Measurements from ENCODE around the gene UBE2L3.
"Not testable (repeated sequence)": the region's sequence is repeated elsewhere in the genome, so short reads cannot be mapped to it uniquely, and the experiment has no call there.

UBE2L3 gene

GRCh38 chr22:21567456-21568346, at the start of gene UBE2L3:
Gene UBE2L3, plus strand, starts transcription at chr22:21567714. Its CDS starts 31 bp downstream, at chr22:21567745.
- peak in 57 of 58 donors; percentile 22 to 86 (median 72) for DNase-seq

- not testable (repeated sequence) for DNase-seq
Measured at GRCh38 chr22:21526705-21527500, 40.6 kb upstream of the UBE2L3 start.

GRCh38 chr22:21531525-21531924, 36.0 kb upstream of the UBE2L3 start:
- DNase-seq = not testable (repeated sequence)

GRCh38 chr22:21532863-21533648, 34.5 kb upstream of the UBE2L3 start:
- DNase-seq = not testable (repeated sequence)

GRCh38 chr22:21539862-21540261, 27.7 kb upstream of the UBE2L3 start:
- not testable (repeated sequence) for DNase-seq

GRCh38 chr22:21544432-21545322, 22.8 kb upstream of the UBE2L3 start:
- not testable (repeated sequence) for DNase-seq

- not testable (repeated sequence) for DNase-seq
Measured at GRCh38 chr22:21549558-21549957, 18.0 kb upstream of the UBE2L3 start.

GRCh38 chr22:21550008-21550677, 17.4 kb upstream of the UBE2L3 start:
- not testable (repeated sequence) for DNase-seq

- DNase-seq = not testable (repeated sequence)
Measured at GRCh38 chr22:21550678-21551047, 16.9 kb upstream of the UBE2L3 start.

GRCh38 chr22:21551361-21551760, 16.2 kb upstream of the UBE2L3 start, which contains the start of gene RIMBP3C:
Gene RIMBP3C, minus strand, starts transcription at chr22:21551461. Its CDS starts 485 bp downstream, at chr22:21550976.
- not testable (repeated sequence) for DNase-seq

- not testable (repeated sequence) for DNase-seq
Measured at GRCh38 chr22:21559345-21560125, 8.0 kb upstream of the UBE2L3 start.

GRCh38 chr22:21560657-21561056, 6.9 kb upstream of the UBE2L3 start:
- not testable (repeated sequence) for DNase-seq

GRCh38 chr22:21563912-21564311, 3.6 kb upstream of the UBE2L3 start:
- no peak for DNase-seq

GRCh38 chr22:21564411-21564810, 3.1 kb upstream of the UBE2L3 start:
- DNase-seq = no peak

- peak in 1 of 58 donors; percentile 22 for DNase-seq
Measured at GRCh38 chr22:21568347-21569075, 997 bp downstream of the UBE2L3 start.

- DNase-seq = not testable (repeated sequence)
Measured at GRCh38 chr22:21569076-21569427, 1.5 kb downstream of the UBE2L3 start.

GRCh38 chr22:21569459-21570170, 2.1 kb downstream of the UBE2L3 start:
- DNase-seq = no peak
